NOMO-1 treated with DMSO at 0.1 percent for 48 hours (cell line): Measurements from ENCODE around the gene RASSF8.

Experiments
- DNase-seq: peaks from one replicate; lab custom pipeline; 2025; ENCODE audit not compliant: unreplicated experiment; lab: John Stamatoyannopoulos, UW

Gene RASSF8

DNA sequence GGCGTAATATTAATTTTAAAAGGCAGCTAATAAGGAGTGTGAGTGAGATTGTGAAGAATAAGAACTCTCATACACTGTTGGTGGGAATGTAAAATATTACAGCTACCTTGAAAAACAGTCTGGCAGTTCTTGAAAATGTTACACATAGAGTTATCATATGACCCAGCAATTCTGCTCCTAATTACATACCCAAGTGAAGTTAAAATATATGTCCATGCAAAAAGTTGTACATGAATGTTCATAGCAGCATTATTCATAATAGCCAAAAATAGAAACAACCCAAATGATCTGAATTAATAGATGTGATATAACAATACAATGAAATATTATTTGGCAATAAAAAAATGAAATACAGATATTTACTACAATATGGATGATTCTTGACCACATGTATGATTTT, 68.2 kb downstream of the RASSF8 start:
- no peak for DNase-seq

DNA sequence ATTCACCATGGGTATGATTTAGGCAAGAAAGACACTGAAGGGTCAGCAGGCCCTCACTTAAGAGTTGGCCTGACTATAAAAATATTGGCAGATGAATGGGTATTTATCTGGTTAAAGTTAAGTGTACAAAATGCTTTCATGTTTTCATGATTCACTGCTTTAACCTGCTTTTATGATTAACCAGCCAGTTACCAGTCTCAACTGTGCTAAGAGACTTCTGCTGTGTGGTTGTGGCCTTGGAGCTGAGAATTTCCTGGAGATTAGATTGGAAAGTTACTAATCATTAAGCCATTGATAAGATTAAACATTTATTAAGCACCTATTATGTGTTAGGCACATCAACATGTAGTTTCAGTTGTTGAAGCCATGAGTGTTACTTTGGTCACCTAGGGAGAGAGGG, 68.9 kb downstream of the RASSF8 start:
- no peak for DNase-seq

DNA sequence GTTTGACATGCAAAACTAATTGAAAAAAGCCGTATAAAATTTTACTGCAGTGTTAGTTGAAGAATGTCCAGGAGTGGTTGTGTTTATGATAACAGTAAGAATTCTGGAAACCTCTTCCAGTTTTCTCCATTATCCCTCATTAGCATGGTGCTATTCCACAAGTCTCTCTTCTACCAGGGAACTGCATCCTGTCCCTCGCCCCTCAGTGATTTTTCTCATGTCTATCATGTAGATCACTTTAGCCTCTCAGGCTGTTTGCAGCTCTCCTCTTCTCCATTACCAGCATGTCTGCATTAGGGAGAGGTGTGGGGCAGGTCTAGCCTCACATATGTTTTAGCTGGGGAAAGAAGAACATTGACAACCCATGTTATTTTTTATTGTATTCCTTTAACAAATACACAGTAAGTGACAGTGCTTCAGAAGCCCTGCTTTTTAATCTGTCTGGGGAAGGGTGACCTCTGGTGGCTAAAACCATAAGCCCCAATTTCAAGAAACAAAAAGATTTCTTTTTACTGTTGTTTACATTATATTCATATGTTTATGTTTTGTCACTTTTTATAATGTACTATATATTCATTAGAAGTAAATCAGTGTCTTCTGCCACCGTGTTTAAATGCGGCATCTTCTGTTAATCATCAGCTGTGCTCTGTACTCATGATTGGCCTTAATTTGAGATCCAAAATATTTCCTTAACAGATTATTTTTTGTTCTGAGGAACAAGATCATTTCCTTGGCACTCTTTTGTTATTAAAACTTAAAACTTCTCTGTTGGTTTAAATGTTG, 70.7 kb downstream of the RASSF8 start:
- DNase-seq = peak; percentile 4

DNA sequence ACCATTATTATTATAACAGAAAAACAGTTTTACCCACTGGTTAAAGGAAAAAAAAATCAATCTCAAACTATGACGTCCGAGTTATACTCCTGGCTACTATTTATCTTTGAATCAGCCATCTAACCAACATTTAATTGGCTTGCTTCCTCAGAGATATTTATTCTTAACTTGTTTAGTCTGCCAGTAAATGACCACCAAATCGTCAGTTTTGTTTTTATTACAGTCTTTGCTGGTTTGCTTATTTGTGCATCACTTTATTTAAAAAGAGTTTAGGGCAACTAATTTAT, 71.2 kb downstream of the RASSF8 start:
- DNase-seq = no peak

DNA sequence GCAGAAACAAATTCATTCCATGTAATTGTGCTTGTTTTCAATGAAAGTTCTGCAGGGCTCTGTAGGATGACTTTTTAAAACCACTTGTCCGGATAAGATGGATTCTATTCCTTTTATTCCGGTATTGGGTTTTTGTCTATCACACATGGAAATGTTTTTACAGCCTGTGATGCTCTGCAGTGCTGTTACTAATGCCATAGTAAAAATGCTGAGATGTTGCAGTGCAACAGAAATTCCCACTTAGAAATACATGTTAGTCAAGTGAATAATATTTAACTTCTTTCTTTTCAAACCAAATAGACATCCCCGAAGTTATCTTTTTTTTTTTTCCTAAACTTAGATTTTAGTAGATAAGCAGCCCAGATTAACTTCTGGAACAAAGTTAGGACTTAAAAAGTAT, 71.9 kb downstream of the RASSF8 start:
- DNase-seq = no peak

DNA sequence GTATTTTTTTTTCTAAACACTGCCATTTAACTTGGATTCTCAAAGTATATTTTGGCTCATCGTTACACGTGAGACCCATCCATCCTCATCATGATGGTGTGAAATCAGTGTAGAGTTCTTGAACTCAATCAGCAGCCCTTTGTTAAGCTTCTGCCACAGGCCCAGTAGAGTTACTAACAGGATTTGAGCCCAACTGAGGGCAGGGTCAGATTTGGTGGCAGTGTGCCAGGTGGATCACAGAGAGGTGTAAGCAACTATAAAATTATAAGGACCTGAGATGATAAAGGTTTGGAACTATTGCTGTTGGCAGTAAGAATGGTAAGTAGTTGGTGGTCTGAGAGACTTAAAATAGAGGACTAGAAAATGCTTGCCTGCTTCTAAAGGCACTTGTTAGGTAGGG, 72.8 kb downstream of the RASSF8 start:
- DNase-seq = no peak

DNA sequence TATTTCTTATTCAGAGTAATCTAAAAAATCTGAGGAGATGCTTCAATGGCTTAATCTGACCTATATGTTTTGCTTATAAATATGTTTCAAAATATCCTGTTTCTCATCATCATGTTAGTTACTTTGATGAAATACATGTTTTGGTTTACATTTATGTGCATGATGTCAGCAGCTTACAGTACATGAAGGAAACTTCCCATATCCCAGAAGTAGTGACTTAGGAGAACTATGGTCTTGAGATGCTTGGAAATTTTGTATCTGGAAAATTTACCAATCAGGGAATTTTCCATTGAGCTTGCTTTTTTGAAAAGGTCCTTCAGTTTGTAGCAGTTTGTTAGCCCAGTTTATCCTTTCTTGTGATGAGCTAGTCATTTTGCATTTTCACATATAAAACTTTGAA, 73.3 kb downstream of the RASSF8 start:
- no peak for DNase-seq

DNA sequence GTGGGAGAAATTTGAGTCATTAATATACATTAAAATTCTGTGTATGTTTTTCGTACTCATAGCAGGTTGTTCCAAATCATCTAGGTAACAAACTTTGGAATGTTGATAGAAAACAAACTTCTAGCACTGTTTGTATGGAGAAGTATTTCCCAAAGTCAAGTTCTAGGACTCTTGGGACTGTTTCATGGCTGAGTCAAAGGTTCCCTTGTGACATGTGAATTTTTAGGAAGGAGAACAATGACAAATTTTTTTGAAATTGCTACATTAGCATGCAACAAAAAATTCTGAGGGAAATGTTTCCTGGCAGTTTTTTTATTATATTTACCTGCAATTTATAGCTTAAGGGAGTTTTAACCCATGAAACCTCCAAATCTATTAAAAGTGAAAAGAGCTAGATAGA, 73.8 kb downstream of the RASSF8 start:
- DNase-seq = no peak

DNA sequence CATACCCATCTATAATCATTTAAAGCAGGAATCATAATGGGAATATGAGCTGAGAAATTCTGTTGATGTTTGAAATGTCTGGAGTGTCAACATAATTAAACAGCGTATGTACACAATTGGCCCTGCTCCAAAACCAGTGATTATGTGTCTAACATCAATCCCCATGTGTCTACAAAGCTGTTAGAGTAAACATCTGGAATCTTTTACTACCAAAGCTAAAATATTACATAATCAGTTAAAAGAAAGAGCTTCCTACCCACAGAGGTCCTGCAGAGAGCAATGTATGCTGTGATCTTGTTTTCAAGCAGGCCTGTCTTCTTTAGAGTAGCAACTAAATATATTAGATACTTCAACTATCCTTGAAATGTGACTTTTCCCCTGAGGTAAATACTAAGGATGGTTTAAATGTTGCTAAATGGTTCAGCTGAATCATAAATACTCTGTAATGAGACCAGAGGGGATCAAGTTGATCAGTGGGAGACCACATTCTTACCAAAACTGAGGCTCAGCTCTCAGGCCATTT, 74.3 kb downstream of the RASSF8 start:
- no peak for DNase-seq

DNA sequence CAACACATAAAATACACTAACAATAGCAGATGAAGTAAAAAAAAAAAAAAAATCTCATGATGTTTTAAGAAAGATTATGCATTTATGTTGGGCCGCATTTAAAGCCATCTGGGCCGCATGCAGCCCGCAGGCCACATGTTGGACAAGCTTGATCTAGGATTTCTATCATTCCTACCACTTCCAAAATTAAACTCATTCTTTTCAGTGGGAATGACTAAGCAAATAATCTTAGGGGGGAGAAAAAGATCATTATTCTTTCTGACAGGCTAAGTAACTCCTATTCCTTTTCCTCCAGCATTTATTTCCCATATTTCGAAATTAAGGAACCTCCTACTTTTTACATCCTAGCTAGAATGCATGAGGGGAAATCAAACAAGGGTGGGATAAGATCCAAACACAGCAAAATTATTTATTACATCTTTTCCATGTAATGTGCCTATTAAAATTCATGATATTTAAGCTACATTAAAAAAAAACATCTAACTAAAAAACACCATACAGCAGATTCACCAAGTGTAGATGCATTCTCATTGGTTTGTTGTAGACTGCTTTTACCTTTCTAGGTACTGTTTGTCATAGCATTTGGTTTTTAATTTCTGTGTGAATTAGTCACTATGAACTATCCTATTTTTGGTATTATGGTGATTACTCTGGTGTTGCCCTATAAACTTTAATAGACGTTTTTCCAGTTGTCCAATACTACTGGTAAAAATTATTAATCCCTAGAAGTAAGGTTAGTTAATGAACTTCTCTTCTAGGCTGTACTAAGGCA, 76.1 kb downstream of the RASSF8 start:
- DNase-seq = no peak

DNA sequence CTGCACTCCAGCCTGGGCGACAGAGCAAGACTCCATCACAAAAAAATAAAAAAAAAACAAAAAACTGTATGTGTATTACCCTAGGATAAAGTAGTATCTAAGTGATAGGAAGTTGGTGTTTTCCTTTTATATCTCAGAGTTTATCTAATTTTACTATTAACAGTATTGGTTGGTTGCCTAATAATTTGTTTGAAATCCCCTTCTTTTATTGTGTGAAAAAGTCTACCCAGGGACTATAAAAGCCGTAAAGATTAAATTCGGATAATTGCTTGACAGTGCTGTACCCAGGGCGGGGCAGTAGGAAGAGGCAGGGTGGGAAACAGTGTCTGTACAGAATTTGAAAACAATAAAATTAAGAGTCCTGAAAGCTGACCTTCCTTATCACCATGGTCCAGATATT, 78.4 kb downstream of the RASSF8 start:
- no peak for DNase-seq

DNA sequence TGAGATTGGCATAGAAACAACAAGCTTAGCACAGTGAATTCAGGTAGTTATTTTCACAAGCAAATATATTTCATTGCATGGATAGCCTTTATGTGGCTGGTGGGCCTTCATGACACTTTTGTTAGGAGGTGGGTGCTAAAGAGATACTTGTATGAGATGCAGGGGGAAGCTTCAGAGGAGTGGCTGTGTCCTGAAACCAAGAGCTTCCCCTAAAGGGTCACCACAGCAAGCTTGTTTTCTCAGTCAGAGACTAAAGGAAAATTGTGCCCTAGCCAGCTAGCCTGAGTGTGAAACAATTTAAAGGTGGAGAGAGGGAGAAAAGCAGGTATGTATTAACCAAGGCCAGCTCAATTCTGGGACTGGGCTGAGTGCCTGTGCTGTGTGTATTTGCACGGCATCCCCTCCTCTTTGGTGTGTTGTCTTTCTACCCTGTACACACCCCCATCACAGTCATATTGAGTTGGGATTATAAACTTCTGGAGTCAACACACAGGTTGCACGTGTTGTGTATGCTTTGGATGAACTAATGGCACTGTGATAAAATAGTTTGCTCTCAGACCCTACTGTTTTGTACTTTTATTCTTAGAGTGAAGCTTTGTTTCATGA, 79.2 kb downstream of the RASSF8 start:
- DNase-seq = peak; percentile 0

DNA sequence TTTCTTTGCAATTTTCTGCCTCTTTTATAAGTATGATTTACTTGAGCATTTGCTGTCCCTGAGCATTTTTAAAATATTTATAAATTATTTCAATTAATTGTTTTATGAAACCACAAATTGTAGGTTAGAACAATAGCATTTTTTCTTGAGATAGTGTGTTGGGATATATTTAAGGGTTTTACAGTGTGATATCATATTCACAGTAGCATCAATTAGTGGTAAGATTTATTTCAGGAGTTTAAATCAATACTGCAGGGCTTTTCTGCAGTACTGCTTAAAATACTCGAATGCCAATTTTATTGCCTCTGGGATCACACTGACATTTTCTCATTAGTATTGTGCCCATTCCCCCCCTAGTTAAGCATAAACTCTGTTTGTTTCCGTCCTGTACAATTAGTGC, 84.2 kb downstream of the RASSF8 start:
- no peak for DNase-seq

DNA sequence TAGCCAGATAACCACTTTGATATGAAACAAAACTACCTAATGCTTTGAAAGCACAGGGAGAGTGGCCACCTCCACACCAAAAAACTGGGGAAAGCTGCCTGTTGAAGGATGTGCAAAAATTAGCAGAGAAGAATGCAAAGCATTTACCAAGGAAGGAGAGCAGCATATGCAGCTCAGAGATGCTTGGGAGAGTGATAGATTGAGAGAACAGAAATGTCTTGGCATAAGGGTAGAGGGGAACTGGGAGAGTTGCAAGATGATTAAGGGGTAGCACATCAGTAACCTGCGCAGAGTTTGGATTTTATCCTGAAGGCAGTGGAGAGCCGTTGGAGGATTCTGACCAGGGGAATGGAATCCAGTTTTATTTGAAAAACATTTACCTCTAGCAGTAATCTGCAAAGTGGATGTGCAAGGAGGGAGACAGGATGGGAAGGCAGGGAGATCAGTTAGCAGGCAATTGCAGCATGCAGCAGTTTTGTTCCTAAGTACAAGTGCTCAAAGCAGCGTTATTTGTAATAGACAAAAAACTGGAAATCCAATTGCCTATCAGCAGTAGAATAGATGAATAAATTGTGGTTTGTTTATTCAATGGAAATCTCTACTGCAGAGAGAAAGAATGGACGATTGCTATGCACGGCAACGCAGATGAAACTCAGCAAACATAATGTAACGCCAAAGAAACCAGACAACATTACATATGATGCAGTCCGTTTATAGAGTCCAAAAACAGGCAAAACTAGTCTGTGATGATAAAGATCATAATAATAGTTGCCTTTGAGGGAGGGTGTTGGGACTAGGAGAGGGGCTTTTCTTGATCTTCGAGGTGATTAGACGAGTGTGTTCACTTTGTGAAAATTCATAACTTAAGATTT, 84.9 kb downstream of the RASSF8 start:
- DNase-seq = no peak

DNA sequence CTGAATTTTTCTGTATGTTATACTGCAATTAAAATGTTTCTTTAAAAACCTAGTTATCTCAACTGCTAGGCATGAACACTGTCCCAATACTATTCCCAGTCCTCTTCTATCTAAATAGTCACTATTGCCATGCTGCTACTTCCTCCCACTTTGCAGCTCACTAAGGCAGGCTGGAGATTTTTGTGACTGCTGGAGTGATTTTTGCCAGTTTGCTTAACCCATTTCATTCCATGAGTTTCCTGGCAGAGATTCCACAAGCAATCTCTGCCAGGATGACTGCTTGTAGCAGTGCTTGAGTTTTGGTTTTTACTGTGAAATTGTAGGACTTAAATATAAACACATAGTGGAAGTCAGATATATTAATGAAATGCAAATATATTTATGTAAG, 85.5 kb downstream of the RASSF8 start:
- DNase-seq = no peak

DNA sequence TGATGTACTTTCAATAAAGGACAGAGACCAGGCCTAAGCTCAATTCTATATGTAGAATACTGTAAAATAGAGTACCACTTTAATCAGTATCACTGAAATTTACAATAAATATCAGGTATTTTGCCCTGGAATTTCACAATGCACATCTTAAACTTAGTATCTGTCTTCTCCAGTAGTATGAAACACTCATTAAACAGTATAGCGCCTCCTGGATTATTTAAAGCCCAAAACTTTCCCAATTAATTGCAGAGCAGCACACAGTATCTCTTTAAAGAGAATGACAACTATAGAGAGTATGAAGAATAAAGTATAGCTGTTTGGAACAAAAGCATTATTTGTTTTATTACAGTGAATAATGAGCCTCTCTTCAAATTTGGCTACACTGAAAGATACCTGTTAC, 86.1 kb downstream of the RASSF8 start:
- no peak for DNase-seq

DNA sequence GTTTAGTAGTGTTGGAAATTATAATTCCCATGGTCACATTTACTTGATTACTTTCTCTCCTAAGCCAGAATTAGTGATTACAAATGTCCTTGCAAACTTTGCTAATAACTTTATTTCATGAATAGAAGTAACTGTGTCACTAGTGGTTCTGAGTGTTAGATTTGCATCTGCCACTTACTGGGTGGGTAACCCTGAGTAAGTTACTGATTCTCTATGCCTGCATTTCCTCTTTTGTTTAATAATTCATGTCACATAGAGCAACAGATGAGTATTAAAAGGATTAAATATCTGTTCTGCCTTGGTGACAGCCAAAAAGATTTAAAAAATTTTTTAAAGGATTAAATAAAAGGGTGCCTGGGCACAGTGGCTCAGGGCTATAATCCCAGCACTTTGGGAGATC, 87.7 kb downstream of the RASSF8 start:
- no peak for DNase-seq

DNA sequence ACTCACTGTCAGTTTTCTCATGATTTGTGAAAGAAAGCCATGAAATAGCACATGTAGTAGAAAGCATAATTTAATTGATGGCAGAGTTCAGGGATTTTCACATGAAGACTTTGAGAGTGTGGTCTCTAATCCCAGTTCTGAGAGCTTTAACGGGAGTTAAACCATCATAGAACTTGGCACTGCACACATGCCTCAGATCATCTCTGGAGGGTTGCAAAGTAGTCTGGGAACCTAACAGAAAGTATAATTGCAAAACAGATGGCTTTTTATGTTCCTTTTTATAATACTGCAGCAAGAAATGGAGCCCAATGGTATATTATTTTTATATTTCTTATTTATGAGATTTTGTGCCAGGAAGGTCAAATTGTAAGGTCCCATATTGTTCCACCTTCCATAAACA, 88.4 kb downstream of the RASSF8 start:
- no peak for DNase-seq

DNA sequence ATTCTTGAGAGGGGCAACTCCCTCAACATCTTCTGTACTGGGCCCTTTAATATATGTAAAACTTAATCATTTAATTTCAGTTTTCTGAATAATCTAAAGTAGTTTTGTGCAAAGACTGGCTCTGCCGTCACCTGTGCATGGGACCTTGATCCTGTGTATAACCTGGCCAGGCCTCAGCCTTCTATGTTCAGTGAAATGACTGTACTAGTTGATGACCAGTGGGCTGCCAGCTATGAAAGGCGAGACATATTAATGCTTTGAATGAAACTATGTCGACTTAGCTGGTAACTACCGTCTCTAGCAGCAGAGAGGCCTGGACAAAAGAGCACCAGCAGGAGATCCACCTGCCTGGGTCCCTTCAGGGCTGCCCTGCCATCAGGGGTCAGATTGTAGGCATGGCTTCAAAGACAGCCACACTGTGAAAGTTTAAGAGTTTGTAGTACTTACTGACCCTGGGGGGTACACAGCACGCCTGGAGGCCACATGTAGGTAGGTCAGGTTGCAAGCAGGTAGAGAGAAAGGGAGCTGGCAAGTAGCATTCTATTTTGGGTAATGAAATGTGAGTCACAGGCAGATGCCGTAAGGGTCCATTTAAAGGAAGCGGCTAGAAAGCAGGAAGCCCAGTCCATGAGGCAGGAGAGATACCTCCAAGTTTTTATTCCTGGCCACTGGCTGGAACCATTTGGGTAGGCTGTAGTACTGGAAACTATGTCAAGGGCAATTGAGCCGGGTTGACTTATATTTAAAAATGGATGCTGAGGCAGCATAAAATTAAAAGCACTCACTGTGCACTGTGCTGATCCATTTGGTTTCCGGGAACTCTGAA, 89.1 kb downstream of the RASSF8 start:
- no peak for DNase-seq

DNA sequence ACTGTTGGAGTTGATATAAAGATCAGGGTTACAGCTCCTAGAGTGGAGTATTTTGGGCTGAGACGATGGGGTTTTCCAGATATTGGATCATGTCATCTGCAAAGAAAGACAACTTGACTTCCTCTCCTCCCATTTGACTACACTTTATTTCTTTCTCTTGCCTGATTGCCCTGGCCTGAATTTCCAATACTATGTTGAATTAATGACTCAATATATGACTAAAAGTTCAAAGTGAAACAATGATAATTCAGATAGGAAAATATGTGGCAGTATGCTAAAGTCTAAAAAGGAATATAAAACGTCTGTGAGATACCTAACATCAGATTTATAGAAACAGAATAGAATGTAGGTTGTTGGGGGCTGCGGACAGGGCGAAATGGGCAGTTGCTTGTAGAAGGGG, 94.2 kb downstream of the RASSF8 start:
- DNase-seq = no peak
